HG03196 (cell line): ENCODE data around the gene FGF1.

ENCODE experiments used
- ATAC-seq: cut with Tn5 transposase; IDR thresholded peaks from one replicate; pipeline ENCODE4 v1.9.1; 2021; ENCODE audit not compliant: unreplicated experiment

FGF1 gene

GRCh38 chr5:142544946-142545649, 140.8 kb downstream of the FGF1 start:
- ATAC-seq, result no peak

- ATAC-seq, result no peak
Observed at GRCh38 chr5:142544071-142544753, 141.7 kb downstream of the FGF1 start.

GRCh38 chr5:142542906-142543305, 143.0 kb downstream of the FGF1 start:
- ATAC-seq, result no peak
